ENCODE results near the gene PSMD5.
A peak's percentile ranks its signal among the peaks of the same experiment; 100 is the strongest.

Gene PSMD5

GRCh38 chr9:120842685-120843485 lies at the start of gene PSMD5:
PSMD5 (minus strand) TSS chr9:120842922; CDS start chr9:120842909, 13 bp downstream.
- DNase-seq: peak; percentile 99

- no peak for DNase-seq
Measured at GRCh38 chr9:120891884-120892747, 49.4 kb upstream of the PSMD5 start.

- no peak for DNase-seq
Measured at GRCh38 chr9:120891245-120891883, 48.6 kb upstream of the PSMD5 start.

GRCh38 chr9:120890320-120891244 lies 47.9 kb upstream of the PSMD5 start:
- peak; percentile 69 for DNase-seq

GRCh38 chr9:120889606-120890271 lies 47.0 kb upstream of the PSMD5 start:
- no peak for DNase-seq

GRCh38 chr9:120888626-120889025 lies 45.9 kb upstream of the PSMD5 start:
- no peak for DNase-seq

GRCh38 chr9:120886490-120886967 lies 43.8 kb upstream of the PSMD5 start:
- DNase-seq: no peak

GRCh38 chr9:120885958-120886357 lies 43.2 kb upstream of the PSMD5 start:
- DNase-seq: no peak

GRCh38 chr9:120885457-120885856 lies 42.7 kb upstream of the PSMD5 start:
- no peak for DNase-seq

- no peak for DNase-seq
Measured at GRCh38 chr9:120883608-120883996, 40.9 kb upstream of the PSMD5 start.

- no peak for DNase-seq
Measured at GRCh38 chr9:120882935-120883607, 40.3 kb upstream of the PSMD5 start.

GRCh38 chr9:120879446-120879845 lies 36.7 kb upstream of the PSMD5 start:
- no peak for DNase-seq

- peak; percentile 61 for DNase-seq
Measured at GRCh38 chr9:120878188-120879130, 35.7 kb upstream of the PSMD5 start.

GRCh38 chr9:120877276-120878034 lies 34.7 kb upstream of the PSMD5 start:
- DNase-seq: peak; percentile 88

GRCh38 chr9:120876842-120877240 lies 34.1 kb upstream of the PSMD5 start, which contains the start of gene PHF19:
PHF19 (minus strand) TSS chr9:120877188; CDS start chr9:120874741, 2,447 bp downstream.
- DNase-seq: peak; percentile 60

GRCh38 chr9:120875954-120876841 lies 33.5 kb upstream of the PSMD5 start:
- peak; percentile 93 for DNase-seq

- DNase-seq: no peak
Measured at GRCh38 chr9:120875643-120875953, 32.9 kb upstream of the PSMD5 start.

GRCh38 chr9:120875195-120875565 lies 32.5 kb upstream of the PSMD5 start:
- no peak for DNase-seq

Measured in hematopoietic multipotent progenitor cell treated with erythropoietin and hydrocortisone succinate and interleukin-3 and kit ligand, for 6 days (in vitro differentiated cells).